Heart left ventricle (tissue), 16 donors: ENCODE measurements around the gene ST6GALNAC1. TPM values are rescaled to one million over a fixed set of nuclear protein-coding genes. Genes with fewer than 3 reads are reported as not detected.

Experiments
- ATAC-seq, 4 donors: fragments of 200-7000 bp; cut with Tn5 transposase; one replicate each; pipeline ENCODE4 v1.9.1; 2020 to 2022; ENCODE audit warnings: moderate library complexity in 4 of 4, mild to moderate bottlenecking in 3 of 4, moderate number of reproducible peaks in 1 of 4
- DNase-seq, 5 donors: peaks; one replicate each; pipeline ENCODE4 v3.0.0-alpha.2; 2020
- H3K27ac ChIP-seq, 12 donors: fragments of 200-600 bp; sonication (generic) in 4 of 12; one replicate each; pipeline versions ENCODE4 v1.5.0 to v1.8.0; 2016 to 2022; ENCODE audit warnings: mild to moderate bottlenecking in 2 of 12
- H3K27me3 ChIP-seq, 9 donors: fragments of 200-600 bp; sonication (generic) in 2 of 9; one replicate each; pipeline versions ENCODE4 v1.5.1 to v1.8.0; 2016 to 2022; ENCODE audit warnings: mild to moderate bottlenecking in 3 of 9
- H3K36me3 ChIP-seq, 9 donors: fragments of 200-600 bp; sonication (generic) in 2 of 9; one replicate each; pipeline versions ENCODE4 v1.5.0 to v1.8.0; 2018 to 2022; ENCODE audit warnings: mild to moderate bottlenecking in 2 of 9
- H3K4me1 ChIP-seq, 12 donors: fragments of 200-600 bp; sonication (generic) in 4 of 12; one replicate each; pipeline versions ENCODE4 v1.5.0 to v1.8.0; 2016 to 2022; ENCODE audit warnings: mild to moderate bottlenecking in 3 of 12
- H3K4me3 ChIP-seq, 12 donors: fragments of 200-600 bp; sonication (generic) in 4 of 12; one replicate each; pipeline versions ENCODE4 v1.5.0 to v1.8.0; 2017 to 2022; ENCODE audit warnings: mild to moderate bottlenecking in 9 of 12, moderate library complexity in 4 of 12
- H3K9me3 ChIP-seq, 12 donors: fragments of 200-600 bp; sonication (generic) in 4 of 12; one replicate each; pipeline versions ENCODE4 v1.5.0 to v1.8.0; 2016 to 2022; ENCODE audit warnings: mild to moderate bottlenecking in 1 of 12
- CTCF ChIP-seq, 12 donors: fragments of 200-600 bp; sonication (generic) in 4 of 12; IDR thresholded peaks; one replicate each; pipeline versions ENCODE4 v1.5.0 to v1.8.0; 2018 to 2022; ENCODE audit warnings: antibody characterized with exemption in 12 of 12, mild to moderate bottlenecking in 5 of 12
- POLR2A ChIP-seq, 2 donors: fragments of 450-650 bp; IDR thresholded peaks; one replicate each; pipeline ENCODE4 v1.6.1; 2017; ENCODE audit warnings: antibody characterized with exemption in 2 of 2, mild to moderate bottlenecking in 2 of 2, moderate library complexity in 2 of 2
- WGBS, 4 donors: extraction: QIAGEN DNeasy Blood & Tissue Kit in 2 of 4; methylation state at CpG; one replicate each; pipeline versions ENCODE4 v1.1.5 to v1.1.7; 2013 to 2018; 5-methylcytosine and 5-hydroxymethylcytosine counted together
- intact Hi-C, 10 donors: fragments of 100-400 bp; cut with DNase I; formaldehyde crosslinking; loops; one replicate each; pipeline versions ENCODE4 v1.11.1 to v1.14.2; 2022
- polyA plus RNA-seq, 2 donors: library from polyadenylated mRNA; stranded (reverse); fragments of 200-250 nt; gene quantifications; one replicate each; pipeline ENCODE4 v1.2.3, GENCODE V29; 2013
- total RNA-seq, 9 donors: library from RNA; depleted of rRNA in 2 of 9; stranded (reverse); fragments of >200 nt in 2 of 9; fragmentation: NEBNext Ultra II Directional in 3 of 9; extraction: Animal tissue kit (Norgen Biotek cat#: 25700) in 3 of 9; gene quantifications; one replicate each; pipeline versions ENCODE4 v1.1.0 to v1.2.4, GENCODE V29; 2016 to 2023
- donor health status: ischemic (EF 13 %, LVEDD 7.1; RV severe dilation, severe dysfunction).
- donor health status: healthy with polysubstance abuse.
- donor health status: DM: no; HTN: yes; CAD: no.
- donor health status: DM: no; HTN: no; CAD: no.
- donor health status: ischemic (EF 25% LVEDD 6.9; RV normal size, moderate dysfunction).
- donor health status: ischemic (EF 25% LVEDD 5.7; RV mildly dilated, moderate dysfunction).
- donor health status: healthy.
- donor health status: DM: yes; HTN: yes; CAD: no.
- donor health status: ischemic (EF 35%, LVEDD 5.7; RV mildly dilated, moderate dysfunction).
- donor health status: nonischemic (EF 11% LVEDD 7.7; RV severe dilation, severe dysfunction).
- donor health status: DM: yes; HTN: yes; CAD: no.
- donor health status: PGD.
- donor health status: ischemic (EF 29% LVEDD 5.4; RV normal size, mild dysfunction).
- donor health status: nonischemic (EF 23%, LVEDD 6.1; RV moderate dilation, normal function).

The ST6GALNAC1 gene
- total and polyA plus RNA-seq, 11 donors: 1.7 to 10.3 (median 3.5) TPM

- Histone ChIP-seq H3K27ac (no peak overlapping the region), H3K4me3 (no peak overlapping the region), H3K36me3 (no peaks in the 10 kb centered on the region), H3K4me1 (peaks cover 0 to 35% (median 4%) of the 10 kb centered on the region in 12 donors), H3K9me3 (no peaks in the 10 kb centered on the region), H3K27me3 (no peaks in the 10 kb centered on the region)
- intact Hi-C loops: no loop called here
- WGBS, 4 donors: 53 to 63% (median 54%) methylated on average over 2 of the region's 2 CpGs
- peak in 2 of 4 donors; percentile 35 to 70 for ATAC-seq
- TF ChIP-seq POLR2A (IDR thresholded peaks at IDR 0.05) (no peak), CTCF (IDR thresholded peaks at IDR 0.05) (no peak)
- no peak for DNase-seq
These were observed 45.5 kb downstream of the ST6GALNAC1 start for GRCh38 chr17:76598004-76598439.

- H3K4me1 ChIP-seq: peaks cover 0 to 35% (median 4%) of the 10 kb centered on the region in 12 donors
- H3K4me3 ChIP-seq: no peak overlapping the region
- H3K27me3 ChIP-seq: no peaks in the 10 kb centered on the region
- no peaks in the 10 kb centered on the region for H3K36me3 ChIP-seq
- WGBS, 4 donors: 68 to 75% (median 72%) methylated on average over 10 to 12 of the region's 12 CpGs
- ATAC-seq: peak in 1 of 4 donors; percentile 37
- H3K27ac ChIP-seq: no peak overlapping the region
- H3K9me3 ChIP-seq: no peaks in the 10 kb centered on the region
- no peak for DNase-seq
- intact Hi-C loops: no loop called here
- TF ChIP-seq CTCF (IDR thresholded peaks at IDR 0.05): no peak
- no peak for TF ChIP-seq POLR2A (IDR thresholded peaks at IDR 0.05)
These were observed 46.2 kb downstream of the ST6GALNAC1 start for GRCh38 chr17:76597156-76598003.

GRCh38 chr17:76594690-76595089 is 48.9 kb downstream of the ST6GALNAC1 start:
- intact Hi-C loops: no loop called here
- WGBS, 4 donors: 70 to 84% (median 79%) methylated on average over 3 of the region's 3 CpGs
- no peak for TF ChIP-seq CTCF (IDR thresholded peaks at IDR 0.05)
- TF ChIP-seq POLR2A (IDR thresholded peaks at IDR 0.05): no peak
- DNase-seq (no peak), ATAC-seq (no peak)
- Histone ChIP-seq H3K36me3 (no peaks in the 10 kb centered on the region), H3K27ac (no peak overlapping the region), H3K27me3 (peaks cover 0 to 10% (median 0%) of the 10 kb centered on the region in 9 donors), H3K4me1 (peaks cover 0 to 15% (median 0%) of the 10 kb centered on the region in 12 donors), H3K4me3 (no peak overlapping the region), H3K9me3 (no peaks in the 10 kb centered on the region)

GRCh38 chr17:76593959-76594358 is 49.6 kb downstream of the ST6GALNAC1 start:
- TF ChIP-seq POLR2A (IDR thresholded peaks at IDR 0.05) (no peak), CTCF (IDR thresholded peaks at IDR 0.05) (no peak)
- WGBS, 4 donors: 81 to 90% (median 85%) methylated on average over 4 of the region's 4 CpGs
- H3K9me3 ChIP-seq: no peaks in the 10 kb centered on the region
- DNase-seq: no peak
- no peaks in the 10 kb centered on the region for H3K36me3 ChIP-seq
- H3K27ac ChIP-seq: no peak overlapping the region
- intact Hi-C loops: no loop called here
- peaks cover 0 to 15% (median 0%) of the 10 kb centered on the region in 12 donors for H3K4me1 ChIP-seq
- ATAC-seq: no peak
- peaks cover 0 to 10% (median 0%) of the 10 kb centered on the region in 9 donors for H3K27me3 ChIP-seq
- no peak overlapping the region for H3K4me3 ChIP-seq
